Activated naive CD4-positive, alpha-beta T cell (primary cell): ENCODE data around the gene DCDC2B.

ENCODE experiments used
- DNase-seq, 4 experiments: peaks; one replicate each; lab custom pipeline; 2025; lab: John Stamatoyannopoulos, UW

The DCDC2B gene

GRCh38 chr1:32195972-32196823, 12.7 kb upstream of the DCDC2B start:
- no peak for DNase-seq

DNA sequence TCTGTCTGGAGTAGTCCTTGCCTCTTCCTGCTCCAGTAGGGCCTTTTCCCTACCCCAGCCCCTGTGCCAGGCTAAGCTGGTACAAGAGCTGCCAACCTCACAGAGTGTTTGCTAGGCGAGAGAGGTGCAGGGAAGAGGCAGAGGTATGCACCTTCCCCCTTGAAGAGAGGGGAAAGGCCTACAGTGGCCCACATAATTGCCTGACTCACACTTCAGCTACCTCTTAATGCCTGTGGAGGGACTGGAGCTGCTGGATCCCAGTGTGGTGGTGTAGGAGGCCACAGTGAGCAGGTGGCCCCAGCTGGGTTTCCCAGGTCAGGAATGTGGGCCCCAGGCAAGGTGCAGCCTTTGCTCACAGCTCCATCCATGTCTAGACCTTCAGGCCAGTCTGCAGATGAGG, 11.8 kb upstream of the DCDC2B start:
- DNase-seq = no peak

DNA sequence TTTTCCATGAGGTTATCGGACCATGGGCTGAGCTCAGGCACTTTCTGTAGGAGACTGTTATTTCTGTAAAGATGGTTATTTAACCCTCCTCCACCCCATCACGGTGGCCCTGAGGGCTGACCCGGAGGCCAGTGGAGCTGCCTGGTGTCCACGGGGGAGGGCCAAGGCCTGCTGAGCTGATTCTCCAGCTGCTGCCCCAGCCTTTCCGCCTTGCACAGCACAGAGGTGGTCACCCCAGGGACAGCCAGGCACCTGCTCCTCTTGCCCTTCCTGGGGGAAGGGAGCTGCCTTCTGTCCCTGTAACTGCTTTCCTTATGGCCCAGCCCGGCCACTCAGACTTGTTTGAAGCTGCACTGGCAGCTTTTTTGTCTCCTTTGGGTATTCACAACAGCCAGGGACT, 11.1 kb upstream of the DCDC2B start:
- DNase-seq = no peak

- no peak for DNase-seq
Observed at GRCh38 chr1:32198237-32199042, 10.4 kb upstream of the DCDC2B start.

GRCh38 chr1:32199043-32199716, 9.7 kb upstream of the DCDC2B start:
- no peak for DNase-seq

GRCh38 chr1:32199717-32200072, 9.2 kb upstream of the DCDC2B start:
- no peak for DNase-seq

GRCh38 chr1:32200226-32201010, 8.5 kb upstream of the DCDC2B start, which contains the start of gene CCDC28B:
Gene CCDC28B (plus strand): TSS chr1:32200595. CDS start chr1:32201936, 1,341 bp downstream.
- DNase-seq = peak in 2 of 4 experiments; percentile 17 to 40

DNA sequence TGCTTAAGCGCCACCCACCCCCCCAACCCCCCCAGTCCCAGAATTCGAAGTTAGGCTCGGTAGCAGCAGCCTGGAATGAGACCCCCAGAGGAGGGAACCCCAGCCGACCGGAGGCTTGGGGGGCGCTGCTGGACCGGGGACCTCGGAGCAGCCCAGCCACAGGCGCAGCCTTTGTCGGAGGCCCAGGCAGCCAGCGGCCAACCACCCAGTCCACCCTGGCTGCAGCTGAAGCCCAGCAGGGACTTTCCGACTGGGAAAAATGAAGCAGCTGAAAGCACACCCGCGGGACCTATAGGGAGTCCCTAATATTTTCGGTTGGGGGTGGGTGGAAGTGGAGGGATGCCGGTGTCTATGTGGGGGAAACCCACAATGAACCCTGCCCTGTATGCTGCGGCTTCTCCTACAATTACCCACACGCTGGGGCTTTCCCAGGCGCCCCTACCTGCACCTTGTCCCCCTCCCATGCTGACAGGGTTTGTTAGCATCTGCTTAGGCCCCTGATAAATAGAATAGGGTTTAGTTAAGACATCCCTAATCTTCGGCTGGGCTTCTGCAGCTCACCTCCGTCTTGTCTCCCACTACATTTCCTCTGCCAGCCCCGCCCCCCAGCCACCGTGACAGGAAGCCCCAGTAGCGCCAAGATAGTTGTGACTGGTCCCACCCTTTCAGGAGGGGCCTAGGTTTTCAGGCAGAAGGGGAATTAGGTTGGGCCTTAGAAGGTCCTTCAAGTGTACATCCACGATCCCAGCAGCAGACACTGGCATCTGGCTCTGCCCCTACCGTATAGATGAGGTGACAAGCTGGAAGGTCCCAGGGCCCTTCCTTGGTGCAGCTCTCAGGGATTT, 7.7 kb upstream of the DCDC2B start:
- DNase-seq = peak; percentile 30 to 71 (median 50)

- no peak for DNase-seq
Observed at GRCh38 chr1:32204943-32205361, 3.9 kb upstream of the DCDC2B start.

DNA sequence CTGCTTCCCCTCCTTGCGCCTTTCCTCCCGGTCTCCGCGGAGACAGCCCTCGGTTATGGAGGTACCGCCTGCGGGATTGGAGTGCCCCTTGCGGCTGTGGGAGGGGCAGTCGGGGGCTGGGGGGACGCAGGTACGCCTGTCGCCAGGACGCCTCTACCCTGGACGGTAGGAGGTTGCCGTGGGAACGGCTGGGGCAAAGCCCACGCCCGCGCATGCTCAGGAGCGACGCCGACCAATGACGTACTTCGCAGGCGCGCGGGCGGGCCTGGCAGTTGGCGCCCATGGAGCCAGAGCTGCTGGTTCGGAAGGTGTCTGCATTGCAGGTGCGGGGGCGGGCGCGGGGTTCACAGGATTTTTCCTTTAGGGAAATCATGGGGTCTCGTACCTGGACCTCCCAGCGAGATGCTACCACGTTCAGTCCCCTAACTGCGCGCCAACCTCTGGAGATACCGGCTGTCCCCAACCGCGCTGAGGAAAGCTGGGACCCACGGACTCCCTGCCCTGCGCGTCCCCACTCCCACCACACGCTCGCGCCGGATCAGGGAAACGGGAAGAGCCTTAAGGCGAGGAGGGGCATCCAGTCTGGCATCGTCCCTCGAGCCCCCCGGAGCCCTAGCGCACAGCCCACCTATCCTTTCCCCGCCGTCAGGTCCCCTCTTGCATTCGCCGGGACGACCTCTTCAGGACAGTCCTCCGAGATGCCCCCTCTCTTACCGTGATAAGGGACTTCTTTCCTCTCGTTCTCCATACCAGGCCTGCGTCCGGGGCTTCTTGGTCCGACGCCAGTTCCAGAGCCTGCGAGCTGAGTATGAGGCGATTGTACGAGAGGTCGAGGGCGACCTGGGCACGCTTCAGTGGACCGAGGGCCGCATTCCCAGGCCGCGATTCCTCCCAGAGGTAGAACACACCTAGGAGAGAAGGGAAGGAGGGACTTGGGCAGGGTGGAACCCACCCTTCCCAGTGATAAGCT, 3.2 kb upstream of the DCDC2B start, which contains the start of gene IQCC:
IQCC (plus strand) TSS at position 271 of the 970 bp plus-strand sequence; CDS start at position 282, 11 bp downstream.
- peak; percentile 38 to 79 (median 58) for DNase-seq

GRCh38 chr1:32208469-32208868, 420 bp upstream of the DCDC2B start:
- no peak for DNase-seq

DNA sequence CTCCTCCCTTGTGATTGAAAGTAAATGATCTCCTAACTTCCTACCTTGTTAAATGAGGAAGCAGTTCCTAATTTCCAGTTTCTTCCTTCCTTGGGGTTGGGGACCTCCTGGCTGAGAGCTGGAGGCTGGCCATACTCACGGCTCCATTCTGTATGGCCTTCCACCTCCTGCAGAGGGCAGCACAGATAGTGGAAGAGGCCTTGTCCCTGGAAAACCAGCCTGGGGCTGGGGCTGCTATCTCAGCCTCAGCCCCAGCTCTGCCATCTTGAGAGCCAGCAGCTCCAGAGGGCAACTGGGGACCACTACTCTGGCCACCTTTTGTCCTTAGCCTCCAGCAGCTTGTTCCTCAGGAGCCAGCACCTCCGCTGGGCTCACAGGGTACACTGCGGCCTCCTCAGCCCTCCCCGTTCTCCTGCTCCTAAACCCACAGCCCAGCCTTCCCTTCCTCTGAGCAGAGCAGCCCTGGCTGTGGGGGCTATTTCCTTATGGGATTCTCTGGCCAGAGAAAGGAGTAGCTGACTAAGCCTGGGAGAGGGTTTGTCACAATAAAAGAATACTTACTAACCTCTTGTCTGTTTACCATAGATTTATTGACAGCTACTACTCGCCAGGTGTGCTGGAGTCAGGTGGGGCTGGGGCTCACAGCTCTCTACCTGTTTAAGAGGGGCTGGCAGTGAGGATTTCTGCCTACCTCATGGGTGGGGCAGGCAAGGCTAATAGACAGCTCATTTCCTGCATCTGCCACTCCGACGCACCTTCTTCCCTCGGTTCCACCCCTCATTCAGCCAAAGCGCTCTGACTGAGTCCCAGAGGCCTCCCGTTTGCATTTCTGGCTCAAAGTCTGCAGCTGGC, 7.0 kb downstream of the DCDC2B start:
- DNase-seq = peak in 2 of 4 experiments; percentile 20 to 37

- DNase-seq = no peak
Observed at GRCh38 chr1:32216566-32216965, 7.7 kb downstream of the DCDC2B start.

- DNase-seq = no peak
Observed at GRCh38 chr1:32219022-32219421, 10.1 kb downstream of the DCDC2B start.

- no peak for DNase-seq
Observed at GRCh38 chr1:32220746-32221580, 12.1 kb downstream of the DCDC2B start.

DNA sequence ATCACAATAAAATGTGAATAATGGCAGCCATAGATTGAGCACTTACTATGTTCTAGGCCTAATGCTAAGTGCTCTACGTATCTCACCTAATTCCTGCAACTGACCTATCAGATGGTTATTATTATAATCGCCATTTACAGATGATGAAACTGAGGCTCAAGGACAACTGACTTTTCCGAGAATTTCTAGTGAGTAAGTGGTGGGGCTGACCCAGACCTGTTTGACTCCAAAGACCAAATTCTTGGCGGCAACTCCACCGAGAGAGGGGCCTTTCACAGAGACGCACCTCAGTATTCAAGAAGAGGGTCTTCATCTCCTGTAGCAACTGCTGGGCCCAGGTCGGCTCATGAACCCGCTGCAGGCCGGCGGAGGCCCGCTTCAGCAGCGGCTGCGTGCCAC, 12.7 kb downstream of the DCDC2B start:
- no peak for DNase-seq

DNA sequence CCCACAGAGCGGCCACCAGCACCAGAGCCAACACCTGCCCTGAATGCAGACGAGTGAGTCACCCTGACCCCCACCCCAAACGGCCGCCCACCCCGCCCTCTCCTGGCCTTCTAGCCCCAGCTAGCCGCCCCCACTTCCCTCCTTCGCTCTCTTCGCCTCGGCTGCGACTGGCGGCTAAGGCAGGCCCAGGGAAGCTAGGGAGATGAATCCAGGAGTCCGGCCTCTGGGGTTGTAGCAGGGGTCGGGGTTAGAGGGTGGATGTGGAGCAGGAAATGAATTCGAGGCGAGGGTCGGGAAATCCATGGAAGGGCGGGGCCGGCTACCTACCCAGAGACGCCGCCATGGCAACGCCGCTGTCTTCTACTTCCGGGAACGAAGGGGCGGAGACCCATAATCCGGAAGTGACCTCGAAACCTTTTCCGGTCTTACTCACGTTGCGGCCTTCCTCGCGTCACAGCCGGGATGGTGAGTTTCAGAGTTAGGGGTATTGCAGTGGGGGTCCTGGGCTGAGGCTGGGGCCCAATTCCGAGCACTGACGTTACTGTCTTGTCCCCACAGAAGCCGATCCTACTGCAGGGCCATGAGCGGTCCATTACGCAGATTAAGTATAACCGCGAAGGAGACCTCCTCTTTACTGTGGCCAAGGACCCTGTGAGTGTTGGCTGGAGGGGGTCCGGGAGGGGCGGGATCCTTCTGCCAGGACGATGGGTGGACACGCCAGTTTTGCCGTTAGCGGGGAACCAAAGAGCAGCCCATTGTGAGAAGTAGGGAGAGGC, 13.3 kb downstream of the DCDC2B start, which contains the start of the genes EIF3I and TMEM234:
EIF3I (plus strand) TSS at position 428 of the 776 bp plus-strand sequence; CDS start at position 463, 35 bp downstream.
TMEM234 (minus strand) TSS at position 374 of the 776 bp plus-strand sequence; CDS start at position 343, 31 bp downstream.
- DNase-seq = peak; percentile 61 to 83 (median 74)
